ENCODE results near the gene PLEKHA7. TPM values are rescaled to one million over a fixed set of nuclear protein-coding genes. Genes with fewer than 3 reads are reported as not detected.

PLEKHA7 gene
- total and polyA plus RNA-seq, 2 experiments from 2014 or later, result 0.43 TPM; not detected in 1

DNA sequence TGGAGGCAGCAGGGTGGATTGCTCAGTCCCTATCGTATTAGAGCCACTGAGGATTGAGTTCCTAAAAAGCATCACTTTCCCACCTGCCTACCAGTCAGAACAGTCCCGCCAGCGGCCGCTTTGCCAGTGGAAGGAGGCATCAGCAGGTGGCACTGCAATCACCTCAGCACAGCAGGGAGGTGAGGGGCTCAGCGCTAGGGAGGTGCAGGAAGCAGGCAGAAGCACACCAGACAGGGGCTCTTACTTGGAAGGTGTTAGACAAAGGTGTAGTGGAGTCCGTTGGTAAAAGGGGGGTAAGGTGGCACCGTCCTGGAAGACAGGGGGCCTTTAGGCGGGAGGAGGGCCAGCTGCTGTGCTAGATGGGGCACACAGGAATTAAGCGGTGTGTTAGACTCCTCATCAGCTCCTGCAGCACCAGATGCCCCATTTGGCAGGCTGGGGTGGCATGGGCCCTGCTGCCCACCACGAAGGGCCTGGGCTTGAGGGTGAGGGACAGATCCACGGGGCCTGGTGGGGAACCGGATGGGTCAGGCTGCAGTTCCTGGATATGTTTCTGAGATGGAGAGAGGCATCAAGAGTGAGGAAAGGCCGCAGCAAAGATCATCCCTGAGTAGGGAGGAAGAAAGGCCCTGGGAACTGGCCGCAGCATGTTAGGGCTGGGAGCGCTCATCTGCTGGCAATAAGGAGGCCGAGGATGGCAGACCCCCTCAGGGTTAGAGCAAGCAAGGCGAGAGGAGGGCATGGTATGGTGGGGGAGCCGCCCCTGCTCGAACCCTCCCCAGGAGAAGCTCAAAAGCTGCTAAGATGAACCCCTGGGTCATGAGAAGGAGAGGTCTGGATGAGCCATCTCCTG is 233.3 kb downstream of the PLEKHA7 start:
- no peaks in the 10 kb centered on the region for H4K20me1 ChIP-seq (ENCODE audit: insufficient read depth)
- no peaks in the 10 kb centered on the region for H3F3A ChIP-seq (ENCODE audit: insufficient read depth)
- 77 to 81% methylated on average over 17 to 19 of the region's 19 CpGs for WGBS, 2 experiments (ENCODE audit: low coverage in 1 of 2, low lambda C conversion rate in 2 of 2, missing lambda C conversion rate in 2 of 2)
- H3K27ac ChIP-seq, result no peak overlapping the region
- H3K4me3 ChIP-seq, result no peak overlapping the region
- no peak overlapping the region for H3K9ac ChIP-seq
- H3K9me2 ChIP-seq (ENCODE audit: insufficient read depth), result no peaks in the 10 kb centered on the region
- no peaks in the 10 kb centered on the region for H3K36me3 ChIP-seq (ENCODE audit: low read depth)
- H3K79me2 ChIP-seq (ENCODE audit: insufficient read depth), result no peaks in the 10 kb centered on the region
- H3K9me3 ChIP-seq (ENCODE audit: low read depth), result no peaks in the 10 kb centered on the region
- DNase-seq, result no peak
- no peaks in the 10 kb centered on the region for H3K27me3 ChIP-seq (replicated peaks; ENCODE audit: insufficient read depth)
- TF ChIP-seq EZH2 (IDR thresholded peaks at IDR 0.05; ENCODE audit: insufficient read depth, poor library complexity, severe bottlenecking), result no peak
- no peak for TF ChIP-seq EZH2phosphoT487 (IDR thresholded peaks at IDR 0.05; ENCODE audit: insufficient read depth, low read depth)
- H2AFZ ChIP-seq, result no peak overlapping the region
- H3K4me1 ChIP-seq (ENCODE audit: insufficient read depth), result no peaks in the 10 kb centered on the region
- no peak overlapping the region for H3K4me2 ChIP-seq (ENCODE audit: unreplicated experiment)
- in situ Hi-C loops (cut with MboI), result loop anchor here (10.0 kb wide), 1 partner anchor 284 kb away; no protein-coding TSS in a partner anchor

DNA sequence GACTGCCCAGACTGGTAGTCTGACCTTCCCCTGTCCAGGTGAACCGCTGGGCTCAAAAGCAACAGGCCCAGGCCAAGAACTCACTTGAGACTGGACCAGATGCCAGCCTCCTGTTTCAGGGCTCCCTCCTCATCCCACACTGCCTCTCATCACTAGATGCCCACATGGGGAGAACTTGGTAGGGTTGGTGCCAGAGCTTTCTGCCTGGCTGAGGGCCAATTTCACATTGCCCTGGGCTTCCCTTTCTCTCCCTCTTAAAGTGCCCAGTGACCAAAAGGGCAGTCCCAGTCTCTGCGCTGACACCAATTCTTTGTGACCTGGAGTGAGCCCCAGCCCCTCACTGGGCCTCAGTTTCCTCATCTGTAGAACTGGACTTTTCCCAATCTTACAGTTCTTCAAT is 234.1 kb downstream of the PLEKHA7 start:
- Histone ChIP-seq H3F3A (ENCODE audit: insufficient read depth) (no peaks in the 10 kb centered on the region), H3K9me3 (ENCODE audit: low read depth) (no peaks in the 10 kb centered on the region), H3K79me2 (ENCODE audit: insufficient read depth) (no peaks in the 10 kb centered on the region), H3K9me2 (ENCODE audit: insufficient read depth) (no peaks in the 10 kb centered on the region), H3K4me1 (ENCODE audit: insufficient read depth) (no peaks in the 10 kb centered on the region), H4K20me1 (ENCODE audit: insufficient read depth) (no peaks in the 10 kb centered on the region), H2AFZ (no peak overlapping the region), H3K36me3 (ENCODE audit: low read depth) (no peaks in the 10 kb centered on the region), H3K27me3 (replicated peaks; ENCODE audit: insufficient read depth) (0 out of 2 replicates have a peak, but pooled peaks cover 3% of the 10 kb centered on the region), H3K4me3 (no peak overlapping the region), H3K9ac (no peak overlapping the region), H3K4me2 (ENCODE audit: unreplicated experiment) (no peak overlapping the region), H3K27ac (no peak overlapping the region)
- in situ Hi-C loops (cut with MboI), result loop anchor here (10.0 kb wide), 1 partner anchor 285 kb away; no protein-coding TSS in a partner anchor
- no peak for DNase-seq
- TF ChIP-seq EZH2 (IDR thresholded peaks at IDR 0.05; ENCODE audit: insufficient read depth, poor library complexity, severe bottlenecking), result no peak
- no peak for TF ChIP-seq EZH2phosphoT487 (IDR thresholded peaks at IDR 0.05; ENCODE audit: insufficient read depth, low read depth)
- 88 to 94% methylated on average over 2 of the region's 2 CpGs for WGBS, 2 experiments (ENCODE audit: low coverage in 1 of 2, low lambda C conversion rate in 2 of 2, missing lambda C conversion rate in 2 of 2)

DNA sequence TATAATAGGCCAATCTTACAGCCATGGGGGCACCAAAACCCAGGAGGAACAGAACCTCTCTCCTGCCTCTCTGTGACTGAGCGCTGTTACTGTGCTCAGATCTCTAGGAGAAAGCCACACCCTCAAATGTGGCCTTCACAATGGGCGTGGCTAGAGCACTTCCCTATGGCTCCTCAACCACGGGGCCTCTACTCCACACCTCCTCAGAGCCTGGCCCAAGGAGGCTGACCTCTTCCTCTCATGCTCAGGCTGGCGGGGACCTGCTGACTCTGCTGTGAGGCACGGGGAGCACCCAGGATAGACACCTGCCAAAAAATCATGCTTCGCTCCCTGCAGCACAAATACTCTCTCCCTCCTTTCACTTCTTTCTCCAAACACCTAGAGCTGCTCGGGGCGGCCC is 234.8 kb downstream of the PLEKHA7 start:
- Histone ChIP-seq H3K79me2 (ENCODE audit: insufficient read depth) (no peaks in the 10 kb centered on the region), H3K9me2 (ENCODE audit: insufficient read depth) (no peaks in the 10 kb centered on the region), H3K9ac (no peak overlapping the region), H3F3A (ENCODE audit: insufficient read depth) (no peaks in the 10 kb centered on the region), H3K4me2 (ENCODE audit: unreplicated experiment) (no peak overlapping the region), H3K36me3 (ENCODE audit: low read depth) (no peaks in the 10 kb centered on the region), H3K27ac (no peak overlapping the region), H3K9me3 (ENCODE audit: low read depth) (no peaks in the 10 kb centered on the region), H2AFZ (no peak overlapping the region), H3K4me3 (no peak overlapping the region), H3K27me3 (replicated peaks; ENCODE audit: insufficient read depth) (0 out of 2 replicates have a peak, but pooled peaks cover 3% of the 10 kb centered on the region), H3K4me1 (ENCODE audit: insufficient read depth) (no peaks in the 10 kb centered on the region), H4K20me1 (ENCODE audit: insufficient read depth) (no peaks in the 10 kb centered on the region)
- DNase-seq, result no peak
- WGBS, 2 experiments (ENCODE audit: low coverage in 1 of 2, low lambda C conversion rate in 2 of 2, missing lambda C conversion rate in 2 of 2), result 79% methylated on average over 8 of the region's 8 CpGs
- TF ChIP-seq EZH2 (IDR thresholded peaks at IDR 0.05; ENCODE audit: insufficient read depth, poor library complexity, severe bottlenecking) (no peak), EZH2phosphoT487 (IDR thresholded peaks at IDR 0.05; ENCODE audit: insufficient read depth, low read depth) (no peak)
- in situ Hi-C loops (cut with MboI), result no loop called here

DNA sequence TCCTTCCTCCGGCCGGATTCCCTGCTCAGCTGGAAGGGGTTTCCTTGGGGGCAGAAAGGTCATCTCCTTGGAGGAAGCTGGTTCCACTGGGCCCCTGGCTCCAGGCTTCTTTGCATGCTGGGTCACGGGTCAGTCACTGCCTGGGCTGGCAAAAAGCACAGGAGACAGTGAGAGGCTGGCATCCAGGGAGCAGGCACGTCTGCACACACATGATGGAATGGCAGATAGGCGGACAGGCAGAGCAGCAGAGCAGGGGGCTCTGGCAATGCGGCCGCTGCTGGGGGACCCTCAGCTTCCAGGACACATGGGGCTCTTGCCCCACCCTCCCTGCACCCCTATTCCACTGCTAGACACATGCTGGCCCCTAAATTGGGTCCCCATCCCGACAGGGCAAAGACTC is 235.3 kb downstream of the PLEKHA7 start:
- no peaks in the 10 kb centered on the region for H3K9me3 ChIP-seq (ENCODE audit: low read depth)
- 80 to 83% methylated on average over 7 to 8 of the region's 8 CpGs for WGBS, 2 experiments (ENCODE audit: low coverage in 1 of 2, low lambda C conversion rate in 2 of 2, missing lambda C conversion rate in 2 of 2)

More for the DNA sequence above, 235.3 kb downstream of the PLEKHA7 start:
- no peak overlapping the region for H3K4me2 ChIP-seq (ENCODE audit: unreplicated experiment)
- no peaks in the 10 kb centered on the region for H3F3A ChIP-seq (ENCODE audit: insufficient read depth)
- in situ Hi-C loops (cut with MboI), result no loop called here
- H3K36me3 ChIP-seq (ENCODE audit: low read depth), result no peaks in the 10 kb centered on the region
- no peak for DNase-seq
- H3K4me3 ChIP-seq, result no peak overlapping the region
- H3K9ac ChIP-seq, result no peak overlapping the region
- H3K4me1 ChIP-seq (ENCODE audit: insufficient read depth), result no peaks in the 10 kb centered on the region
- no peaks in the 10 kb centered on the region for H4K20me1 ChIP-seq (ENCODE audit: insufficient read depth)
- no peak overlapping the region for H3K27ac ChIP-seq
- no peak overlapping the region for H2AFZ ChIP-seq
- H3K27me3 ChIP-seq (replicated peaks; ENCODE audit: insufficient read depth), result 0 out of 2 replicates have a peak, but pooled peaks cover 3% of the 10 kb centered on the region
- TF ChIP-seq EZH2phosphoT487 (IDR thresholded peaks at IDR 0.05; ENCODE audit: insufficient read depth, low read depth) (no peak), EZH2 (IDR thresholded peaks at IDR 0.05; ENCODE audit: insufficient read depth, poor library complexity, severe bottlenecking) (no peak)
- no peaks in the 10 kb centered on the region for H3K9me2 ChIP-seq (ENCODE audit: insufficient read depth)
- H3K79me2 ChIP-seq (ENCODE audit: insufficient read depth), result no peaks in the 10 kb centered on the region
